ENCODE measurements around the gene CHST9. TPM values are rescaled to one million over a fixed set of nuclear protein-coding genes. Genes with fewer than 3 reads are reported as not detected.

The CHST9 gene
- total and polyA plus RNA-seq, 2 of the 13 experiments (the other 11 are each of a cell fraction or from before 2014, with no cell fraction given): 3.2 to 9.6 TPM

GRCh38 chr18:27226556-27227075 is 41.5 kb upstream of the CHST9 start:
- Histone ChIP-seq H3K9me3 (ENCODE audit: low read length) (no peaks in the 10 kb centered on the region), H3K4me3 (replicated peaks in 1 of 3; ENCODE audit: insufficient read depth in 1 of 3, low read depth in 2 of 3, low read length in 3 of 3) (no peak overlapping the region), H4K20me1 (ENCODE audit: insufficient read depth, low read length) (no peaks in the 10 kb centered on the region), H3K4me1 (ENCODE audit: insufficient read depth, low read length) (no peaks in the 10 kb centered on the region), H3K27ac (ENCODE audit: extremely low read length, insufficient read depth, low read length) (no peak overlapping the region), H2AFZ (ENCODE audit: low read length) (no peak overlapping the region), H3K4me2 (ENCODE audit: low read depth, low read length) (no peak overlapping the region), H3K79me2 (ENCODE audit: insufficient read depth, low read length) (no peaks in the 10 kb centered on the region), H3K36me3 (replicated peaks in 1 of 2; ENCODE audit: control insufficient read depth in 1 of 2, insufficient read depth in 2 of 2, low read length in 2 of 2) (no peaks in the 10 kb centered on the region), H3K27me3 (ENCODE audit: control insufficient read depth in 1 of 2, insufficient read depth in 2 of 2, low read length in 2 of 2) (no peaks in the 10 kb centered on the region), H3K9ac (ENCODE audit: insufficient read depth, low read depth, low read length) (no peak overlapping the region)
- FAIRE-seq (no peak), ATAC-seq (no peak), DNase-seq (ENCODE audit: low spot score) (no peak)
- BruUV-seq (replicated peaks): no TSS peak
- 49% methylated on average over 5 of the region's 5 CpGs for WGBS (ENCODE audit: low lambda C conversion rate)
- intact Hi-C loops (cut with micrococcal nuclease; ENCODE audit: unreplicated experiment): no loop called here
- CTCF ChIA-PET (ENCODE audit: low intra/inter-chr PET ratio, low total read pairs): no interaction called here
- POLR2A ChIA-PET: no interaction called here
- in situ Hi-C loops (cut with HindIII; ENCODE audit: extremely low pct_ligation_motif_present, low pct_unique_long_range_greater_than_20kb): no loop called here
- TF ChIP-seq GZF1 (CRISPR knock-in tag; IDR thresholded peaks at IDR 0.05): no peak

- ChIA-PET CTCF (ENCODE audit: low intra/inter-chr PET ratio, low total read pairs) (no interaction called here), POLR2A (no interaction called here)
- H3K27me3 ChIP-seq (ENCODE audit: control insufficient read depth in 1 of 2, insufficient read depth in 2 of 2, low read length in 2 of 2): no peaks in the 10 kb centered on the region
- no peak overlapping the region for H3K4me2 ChIP-seq (ENCODE audit: low read depth, low read length)
- whole genome bisulfite sequencing (ENCODE audit: low lambda C conversion rate): 9% methylated on average over 7 of the region's 7 CpGs
- no peaks in the 10 kb centered on the region for H4K20me1 ChIP-seq (ENCODE audit: insufficient read depth, low read length)
- no peaks in the 10 kb centered on the region for H3K79me2 ChIP-seq (ENCODE audit: insufficient read depth, low read length)
- no peak overlapping the region for H2AFZ ChIP-seq (ENCODE audit: low read length)
- no peak overlapping the region for H3K4me3 ChIP-seq (replicated peaks in 1 of 3; ENCODE audit: insufficient read depth in 1 of 3, low read depth in 2 of 3, low read length in 3 of 3)
- no peaks in the 10 kb centered on the region for H3K4me1 ChIP-seq (ENCODE audit: insufficient read depth, low read length)
- in situ Hi-C loops (cut with HindIII; ENCODE audit: extremely low pct_ligation_motif_present, low pct_unique_long_range_greater_than_20kb) (no loop called here), intact Hi-C loops (cut with micrococcal nuclease; ENCODE audit: unreplicated experiment) (no loop called here)
- no peak overlapping the region for H3K27ac ChIP-seq (ENCODE audit: extremely low read length, insufficient read depth, low read length)
- ATAC-seq (no peak), DNase-seq (ENCODE audit: low spot score) (no peak), FAIRE-seq (no peak)
- H3K9me3 ChIP-seq (ENCODE audit: low read length): no peaks in the 10 kb centered on the region
- BruUV-seq (replicated peaks): no TSS peak
- no peaks in the 10 kb centered on the region for H3K36me3 ChIP-seq (replicated peaks in 1 of 2; ENCODE audit: control insufficient read depth in 1 of 2, insufficient read depth in 2 of 2, low read length in 2 of 2)
- H3K9ac ChIP-seq (ENCODE audit: insufficient read depth, low read depth, low read length): no peak overlapping the region
- TF ChIP-seq THAP7 (CRISPR knock-in tag; IDR thresholded peaks at IDR 0.05) (no peak), ZNF362 (CRISPR knock-in tag; IDR thresholded peaks at IDR 0.05; ENCODE audit: borderline replicate concordance) (no peak), NFIB (CRISPR knock-in tag; IDR thresholded peaks at IDR 0.05; ENCODE audit: borderline replicate concordance) (no peak), ZNF333 (CRISPR knock-in tag; IDR thresholded peaks at IDR 0.05; ENCODE audit: borderline replicate concordance) (no peak), FOXJ3 (CRISPR knock-in tag; IDR thresholded peaks at IDR 0.05; ENCODE audit: borderline replicate concordance) (no peak), U2AF2 (IDR thresholded peaks at IDR 0.05; ENCODE audit: low read depth, low read length) (no peak), NPAS2 (CRISPR knock-in tag; IDR thresholded peaks at IDR 0.05; ENCODE audit: borderline replicate concordance) (no peak), ZBTB38 (CRISPR knock-in tag; IDR thresholded peaks at IDR 0.05) (no peak)
- TF ChIP-seq, protein P1, sequence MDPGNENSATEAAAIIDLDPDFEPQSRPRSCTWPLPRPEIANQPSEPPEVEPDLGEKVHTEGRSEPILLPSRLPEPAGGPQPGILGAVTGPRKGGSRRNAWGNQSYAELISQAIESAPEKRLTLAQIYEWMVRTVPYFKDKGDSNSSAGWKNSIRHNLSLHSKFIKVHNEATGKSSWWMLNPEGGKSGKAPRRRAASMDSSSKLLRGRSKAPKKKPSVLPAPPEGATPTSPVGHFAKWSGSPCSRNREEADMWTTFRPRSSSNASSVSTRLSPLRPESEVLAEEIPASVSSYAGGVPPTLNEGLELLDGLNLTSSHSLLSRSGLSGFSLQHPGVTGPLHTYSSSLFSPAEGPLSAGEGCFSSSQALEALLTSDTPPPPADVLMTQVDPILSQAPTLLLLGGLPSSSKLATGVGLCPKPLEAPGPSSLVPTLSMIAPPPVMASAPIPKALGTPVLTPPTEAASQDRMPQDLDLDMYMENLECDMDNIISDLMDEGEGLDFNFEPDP (CRISPR knock-in tag; conservative IDR thresholded peaks at IDR 0.05): no peak
- TF ChIP-seq, protein P2, sequence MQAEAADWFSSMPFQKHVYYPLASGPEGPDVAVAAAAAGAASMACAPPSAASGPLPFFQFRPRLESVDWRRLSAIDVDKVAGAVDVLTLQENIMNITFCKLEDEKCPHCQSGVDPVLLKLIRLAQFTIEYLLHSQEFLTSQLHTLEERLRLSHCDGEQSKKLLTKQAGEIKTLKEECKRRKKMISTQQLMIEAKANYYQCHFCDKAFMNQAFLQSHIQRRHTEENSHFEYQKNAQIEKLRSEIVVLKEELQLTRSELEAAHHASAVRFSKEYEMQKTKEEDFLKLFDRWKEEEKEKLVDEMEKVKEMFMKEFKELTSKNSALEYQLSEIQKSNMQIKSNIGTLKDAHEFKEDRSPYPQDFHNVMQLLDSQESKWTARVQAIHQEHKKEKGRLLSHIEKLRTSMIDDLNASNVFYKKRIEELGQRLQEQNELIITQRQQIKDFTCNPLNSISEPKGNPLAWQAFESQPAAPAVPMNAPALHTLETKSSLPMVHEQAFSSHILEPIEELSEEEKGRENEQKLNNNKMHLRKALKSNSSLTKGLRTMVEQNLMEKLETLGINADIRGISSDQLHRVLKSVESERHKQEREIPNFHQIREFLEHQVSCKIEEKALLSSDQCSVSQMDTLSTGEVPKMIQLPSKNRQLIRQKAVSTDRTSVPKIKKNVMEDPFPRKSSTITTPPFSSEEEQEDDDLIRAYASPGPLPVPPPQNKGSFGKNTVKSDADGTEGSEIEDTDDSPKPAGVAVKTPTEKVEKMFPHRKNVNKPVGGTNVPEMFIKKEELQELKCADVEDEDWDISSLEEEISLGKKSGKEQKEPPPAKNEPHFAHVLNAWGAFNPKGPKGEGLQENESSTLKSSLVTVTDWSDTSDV (CRISPR knock-in tag; IDR thresholded peaks at IDR 0.05): no peak
Measured at GRCh38 chr18:27225947-27226481, 40.9 kb upstream of the CHST9 start.
